ENCODE measurements around the gene PMPCA.

Gene PMPCA

GRCh38 chr9:136437430-136437829 lies 27.0 kb downstream of the PMPCA start:
- H3K27me3 ChIP-seq (ENCODE audit: low read length): no peaks in the 10 kb centered on the region
- H3K79me2 ChIP-seq (ENCODE audit: insufficient read depth, low read length): peaks cover 22% of the 10 kb centered on the region
- H3F3A ChIP-seq (ENCODE audit: insufficient read depth): peaks cover 10% of the 10 kb centered on the region
- H4K20me1 ChIP-seq (ENCODE audit: low read depth, low read length): no peaks in the 10 kb centered on the region
- TF ChIP-seq CTCF (IDR thresholded peaks at IDR 0.05; ENCODE audit: insufficient read depth, low read length, poor library complexity, severe bottlenecking) (no peak), EZH2phosphoT487 (conservative IDR thresholded peaks at IDR 0.05; ENCODE audit: low read length) (no peak)
- H3K36me3 ChIP-seq (ENCODE audit: low read length): no peaks in the 10 kb centered on the region
- no peak overlapping the region for H2AFZ ChIP-seq (ENCODE audit: low read depth, low read length, severe bottlenecking)
- H3K4me2 ChIP-seq (ENCODE audit: low read depth, low read length, poor library complexity, severe bottlenecking): peak overlapping the region; percentile 73
- no peak overlapping the region for H3K27ac ChIP-seq (ENCODE audit: low read depth, low read length)
- peak overlapping the region; percentile 88 for H3K4me3 ChIP-seq (ENCODE audit: insufficient read depth, low read length, poor library complexity, severe bottlenecking)
- no peaks in the 10 kb centered on the region for H3K9me3 ChIP-seq (ENCODE audit: insufficient read depth, low read length)
- peak overlapping the region; percentile 12; the same call in 1 of the 2 replicates for H3K9ac ChIP-seq (ENCODE audit: low read length)
- no peaks in the 10 kb centered on the region for H3K9me2 ChIP-seq (replicated peaks; ENCODE audit: insufficient read depth, low read length)

- Histone ChIP-seq H3K4me3 (ENCODE audit: insufficient read depth, low read length, poor library complexity, severe bottlenecking) (peak overlapping the region; percentile 88), H3K79me2 (ENCODE audit: insufficient read depth, low read length) (peaks cover 22% of the 10 kb centered on the region), H3K36me3 (ENCODE audit: low read length) (no peaks in the 10 kb centered on the region), H2AFZ (ENCODE audit: low read depth, low read length, severe bottlenecking) (no peak overlapping the region), H4K20me1 (ENCODE audit: low read depth, low read length) (no peaks in the 10 kb centered on the region), H3K27ac (ENCODE audit: low read depth, low read length) (no peak overlapping the region), H3K9me2 (replicated peaks; ENCODE audit: insufficient read depth, low read length) (no peaks in the 10 kb centered on the region), H3K27me3 (ENCODE audit: low read length) (no peaks in the 10 kb centered on the region), H3K4me2 (ENCODE audit: low read depth, low read length, poor library complexity, severe bottlenecking) (peak overlapping the region; percentile 73), H3K9me3 (ENCODE audit: insufficient read depth, low read length) (no peaks in the 10 kb centered on the region), H3F3A (ENCODE audit: insufficient read depth) (peaks cover 10% of the 10 kb centered on the region), H3K9ac (ENCODE audit: low read length) (peak overlapping the region; percentile 93)
- TF ChIP-seq EZH2phosphoT487 (conservative IDR thresholded peaks at IDR 0.05; ENCODE audit: low read length): no peak
- no peak for TF ChIP-seq CTCF (IDR thresholded peaks at IDR 0.05; ENCODE audit: insufficient read depth, low read length, poor library complexity, severe bottlenecking)
These were observed 27.5 kb downstream of the PMPCA start for GRCh38 chr9:136437839-136438547.

GRCh38 chr9:136438548-136439480 lies 28.4 kb downstream of the PMPCA start:
- no peaks in the 10 kb centered on the region for H4K20me1 ChIP-seq (ENCODE audit: low read depth, low read length)

More at GRCh38 chr9:136438548-136439480, 28.4 kb downstream of the PMPCA start:
- peak overlapping the region; percentile 93 for H3K9ac ChIP-seq (ENCODE audit: low read length)
- no peaks in the 10 kb centered on the region for H3K36me3 ChIP-seq (ENCODE audit: low read length)
- TF ChIP-seq CTCF (IDR thresholded peaks at IDR 0.05; ENCODE audit: insufficient read depth, low read length, poor library complexity, severe bottlenecking) (no peak), EZH2phosphoT487 (conservative IDR thresholded peaks at IDR 0.05; ENCODE audit: low read length) (no peak)
- peaks cover 22% of the 10 kb centered on the region for H3K79me2 ChIP-seq (ENCODE audit: insufficient read depth, low read length)
- H3F3A ChIP-seq (ENCODE audit: insufficient read depth): peaks cover 10% of the 10 kb centered on the region
- no peaks in the 10 kb centered on the region for H3K27me3 ChIP-seq (ENCODE audit: low read length)
- no peaks in the 10 kb centered on the region for H3K9me2 ChIP-seq (replicated peaks; ENCODE audit: insufficient read depth, low read length)
- peak overlapping the region; percentile 74 for H2AFZ ChIP-seq (ENCODE audit: low read depth, low read length, severe bottlenecking)
- H3K4me3 ChIP-seq (ENCODE audit: insufficient read depth, low read length, poor library complexity, severe bottlenecking): peak overlapping the region; percentile 88
- H3K4me2 ChIP-seq (ENCODE audit: low read depth, low read length, poor library complexity, severe bottlenecking): peak overlapping the region; percentile 73
- H3K9me3 ChIP-seq (ENCODE audit: insufficient read depth, low read length): no peaks in the 10 kb centered on the region
- peak overlapping the region; percentile 52 for H3K27ac ChIP-seq (ENCODE audit: low read depth, low read length)

All from SU-DHL-6 (cell line).